Hepatocyte (in vitro differentiated cells): ENCODE measurements around the gene TASOR2. TPM values are rescaled to one million over a fixed set of nuclear protein-coding genes. Genes with fewer than 3 reads are reported as not detected.

Source experiments
- DNase-seq: peaks from one replicate; pipeline ENCODE4 v3.0.0-alpha.2; 2016; ENCODE audit warnings: low spot score
- H2AFZ ChIP-seq: fragments of 200-600 bp; sonication (generic); 2 replicates; pipeline ENCODE4 v1.6.0; 2016; ENCODE audit warnings: antibody characterized with exemption, mild to moderate bottlenecking
- H3K27ac ChIP-seq: fragments of 200-600 bp; sonication (generic); 2 replicates; pipeline ENCODE4 v1.5.1; 2016; ENCODE audit warnings: mild to moderate bottlenecking
- H3K27me3 ChIP-seq: fragments of 200-600 bp; sonication (generic); 2 replicates; pipeline ENCODE4 v1.6.1; 2016
- H3K36me3 ChIP-seq: fragments of 200-600 bp; sonication (generic); replicated peaks from 2 replicates; pipeline ENCODE4 v1.5.1; 2016; ENCODE audit warnings: low read depth; ENCODE audit not compliant: insufficient read depth
- H3K4me1 ChIP-seq: fragments of 200-600 bp; sonication (generic); 2 replicates; pipeline ENCODE4 v1.5.1; 2016; ENCODE audit warnings: mild to moderate bottlenecking, moderate library complexity; ENCODE audit not compliant: insufficient read depth
- H3K4me2 ChIP-seq: fragments of 200-600 bp; sonication (generic); 2 replicates; pipeline ENCODE4 v1.6.0; 2016
- H3K4me3 ChIP-seq: fragments of 200-600 bp; sonication (generic); 2 replicates; pipeline ENCODE4 v1.5.1; 2016; ENCODE audit warnings: mild to moderate bottlenecking
- H3K79me2 ChIP-seq: fragments of 200-600 bp; sonication (generic); 2 replicates; pipeline ENCODE4 v1.6.0; 2017; ENCODE audit warnings: mild to moderate bottlenecking
- H3K9me2 ChIP-seq: fragments of 200-600 bp; sonication (generic); replicated peaks from 2 replicates; pipeline ENCODE4 v1.6.0; 2017; ENCODE audit warnings: mild to moderate bottlenecking; ENCODE audit not compliant: insufficient read depth
- H3K9me3 ChIP-seq: fragments of 200-600 bp; sonication (generic); 2 replicates; pipeline ENCODE4 v1.5.1; 2016; ENCODE audit warnings: low read depth, mild to moderate bottlenecking
- H4K20me1 ChIP-seq: fragments of 200-600 bp; sonication (generic); 2 replicates; pipeline ENCODE4 v1.6.0; 2016; ENCODE audit warnings: mild to moderate bottlenecking; ENCODE audit not compliant: insufficient read depth, poor library complexity, severe bottlenecking
- EZH2 ChIP-seq: fragments of 200-600 bp; sonication (generic); IDR thresholded peaks from 2 replicates; pipeline ENCODE4 v1.6.1; 2016; ENCODE audit warnings: antibody characterized with exemption, mild to moderate bottlenecking, borderline replicate concordance
- EZH2phosphoT487 ChIP-seq: fragments of 200-600 bp; sonication (generic); IDR thresholded peaks from one replicate; pipeline ENCODE4 v1.6.1; 2018; ENCODE audit warnings: antibody characterized with exemption, mild to moderate bottlenecking, low read depth, moderate library complexity; ENCODE audit not compliant: unreplicated experiment, severe bottlenecking
- WGBS: methylation state at CpG from one replicate; pipeline ENCODE4 v1.1.6; 2016; ENCODE audit warnings: low lambda C conversion rate; ENCODE audit errors: missing lambda C conversion rate; 5-methylcytosine and 5-hydroxymethylcytosine counted together
- polyA plus RNA-seq: library from polyadenylated mRNA; unstranded; fragments of >200 nt; fragmentation: Nextera tagmentation; extraction: Ambion mirVana; gene quantifications from 2 replicates; pipeline ENCODE4 v1.2.1, GENCODE V29; 2016
- total RNA-seq: library from RNA; depleted of rRNA; stranded (reverse); fragments of >200 nt; gene quantifications from 2 replicates; pipeline ENCODE4 v1.2.3, GENCODE V29; 2014
- TF ChIP-seq, protein P1 (sequence below): fragments of 200-600 bp; sonication (generic); IDR thresholded peaks from 2 replicates; pipeline ENCODE4 v1.5.1; 2016; ENCODE audit warnings: antibody characterized with exemption, mild to moderate bottlenecking; ENCODE audit not compliant: poor library complexity

TASOR2 gene
- total and polyA plus RNA-seq, 2 experiments from 2014 or later: 13.5 to 38.4 TPM

DNA sequence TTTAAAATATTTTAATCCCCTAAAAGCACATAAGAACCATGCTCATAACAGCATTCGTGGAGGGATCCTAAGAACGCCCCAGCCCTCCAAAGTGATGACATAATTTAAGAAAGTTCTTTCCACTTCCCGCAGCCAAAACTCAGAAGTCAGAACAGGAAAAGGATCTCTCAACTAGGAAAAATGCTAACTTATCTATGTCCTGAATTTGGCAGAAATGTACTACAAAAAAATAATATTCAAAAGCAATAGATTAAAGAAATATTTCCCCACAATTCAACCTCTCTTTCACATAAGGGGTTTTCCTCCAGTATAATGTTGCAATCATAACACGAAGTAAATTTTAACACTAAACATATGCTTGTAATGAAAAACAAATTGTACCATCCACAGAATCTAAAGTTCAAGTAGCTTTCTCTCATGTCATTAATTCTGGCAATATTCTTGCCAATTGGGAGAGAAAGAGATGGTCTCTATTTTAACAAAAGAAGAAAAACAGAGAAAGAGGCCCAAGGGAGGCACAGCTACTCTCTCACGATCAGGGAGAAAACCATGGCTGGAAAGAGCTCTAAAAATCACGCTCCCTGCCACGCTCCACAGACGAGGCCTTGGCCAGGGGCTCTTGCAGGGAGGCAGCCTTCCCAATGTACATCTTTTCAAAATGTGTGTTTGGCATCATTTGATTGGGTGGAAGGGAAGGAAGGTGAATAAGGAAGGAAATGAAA lies 41.1 kb upstream of the TASOR2 start:
- H3K9me2 ChIP-seq: no peaks in the 10 kb centered on the region
- H2AFZ ChIP-seq: no peak overlapping the region
- peak; percentile 16 for DNase-seq
- no peaks in the 10 kb centered on the region for H3K36me3 ChIP-seq
- H3K4me3 ChIP-seq: no peak overlapping the region
- peak overlapping the region; percentile 10 for H3K4me2 ChIP-seq
- H3K27me3 ChIP-seq: no peaks in the 10 kb centered on the region
- peak overlapping the region; percentile 67 for H3K27ac ChIP-seq
- no peaks in the 10 kb centered on the region for H4K20me1 ChIP-seq
- no peaks in the 10 kb centered on the region for H3K9me3 ChIP-seq
- no peak for TF ChIP-seq EZH2
- no peak for TF ChIP-seq EZH2phosphoT487
- TF ChIP-seq, protein P1, sequence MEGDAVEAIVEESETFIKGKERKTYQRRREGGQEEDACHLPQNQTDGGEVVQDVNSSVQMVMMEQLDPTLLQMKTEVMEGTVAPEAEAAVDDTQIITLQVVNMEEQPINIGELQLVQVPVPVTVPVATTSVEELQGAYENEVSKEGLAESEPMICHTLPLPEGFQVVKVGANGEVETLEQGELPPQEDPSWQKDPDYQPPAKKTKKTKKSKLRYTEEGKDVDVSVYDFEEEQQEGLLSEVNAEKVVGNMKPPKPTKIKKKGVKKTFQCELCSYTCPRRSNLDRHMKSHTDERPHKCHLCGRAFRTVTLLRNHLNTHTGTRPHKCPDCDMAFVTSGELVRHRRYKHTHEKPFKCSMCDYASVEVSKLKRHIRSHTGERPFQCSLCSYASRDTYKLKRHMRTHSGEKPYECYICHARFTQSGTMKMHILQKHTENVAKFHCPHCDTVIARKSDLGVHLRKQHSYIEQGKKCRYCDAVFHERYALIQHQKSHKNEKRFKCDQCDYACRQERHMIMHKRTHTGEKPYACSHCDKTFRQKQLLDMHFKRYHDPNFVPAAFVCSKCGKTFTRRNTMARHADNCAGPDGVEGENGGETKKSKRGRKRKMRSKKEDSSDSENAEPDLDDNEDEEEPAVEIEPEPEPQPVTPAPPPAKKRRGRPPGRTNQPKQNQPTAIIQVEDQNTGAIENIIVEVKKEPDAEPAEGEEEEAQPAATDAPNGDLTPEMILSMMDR: no peak
- H3K4me1 ChIP-seq: peaks cover 25% of the 10 kb centered on the region
- 80% methylated on average over 8 of the region's 8 CpGs for WGBS
- no peaks in the 10 kb centered on the region for H3K79me2 ChIP-seq

GRCh38 chr10:5644930-5645329 lies 39.7 kb upstream of the TASOR2 start:
- no peaks in the 10 kb centered on the region for H3K36me3 ChIP-seq
- WGBS: 94% methylated on average over 6 of the region's 6 CpGs
- H3K27ac ChIP-seq: peak overlapping the region; percentile 67

DNA sequence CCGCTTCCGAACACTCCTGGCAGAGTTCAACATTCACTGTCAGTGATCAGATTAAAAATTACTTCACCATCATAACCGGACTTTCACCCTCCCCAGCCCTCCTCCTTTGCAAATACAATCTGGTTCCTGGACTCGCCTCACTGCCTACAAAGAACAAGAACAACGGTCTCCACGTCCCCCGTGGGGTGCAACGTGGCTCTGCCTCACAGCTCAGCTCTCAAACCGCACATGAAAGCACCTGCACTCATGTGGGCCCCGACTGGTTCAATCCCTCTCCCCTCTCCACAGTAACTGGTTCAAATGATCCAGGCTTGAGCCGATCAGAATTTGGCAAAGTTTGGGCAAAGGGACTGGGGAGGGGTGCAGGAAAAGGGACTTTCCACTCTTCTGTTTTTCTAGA lies 39.3 kb upstream of the TASOR2 start:
- Histone ChIP-seq H3K27ac (peak overlapping the region; percentile 66), H3K27me3 (no peaks in the 10 kb centered on the region), H3K9me2 (no peaks in the 10 kb centered on the region), H4K20me1 (no peaks in the 10 kb centered on the region), H3K4me1 (peaks cover 25% of the 10 kb centered on the region), H2AFZ (no peak overlapping the region), H3K79me2 (no peaks in the 10 kb centered on the region), H3K4me3 (no peak overlapping the region), H3K36me3 (no peaks in the 10 kb centered on the region), H3K9me3 (no peaks in the 10 kb centered on the region), H3K4me2 (peak overlapping the region; percentile 21)
- no peak for TF ChIP-seq EZH2
- TF ChIP-seq, protein P1: no peak
- no peak for TF ChIP-seq EZH2phosphoT487
- WGBS: 70% methylated on average over 11 of the region's 11 CpGs
- peak; percentile 58 for DNase-seq

More at GRCh38 chr10:5644930-5645329, 39.7 kb upstream of the TASOR2 start:
- no peak for DNase-seq
- H3K4me1 ChIP-seq: peaks cover 25% of the 10 kb centered on the region
- H3K79me2 ChIP-seq: no peaks in the 10 kb centered on the region
- H3K4me2 ChIP-seq: peak overlapping the region; percentile 21
- no peaks in the 10 kb centered on the region for H3K9me2 ChIP-seq
- no peaks in the 10 kb centered on the region for H3K9me3 ChIP-seq
- no peak overlapping the region for H2AFZ ChIP-seq
- no peak overlapping the region for H3K4me3 ChIP-seq
- TF ChIP-seq, protein P1: no peak
- no peak for TF ChIP-seq EZH2phosphoT487
- H4K20me1 ChIP-seq: no peaks in the 10 kb centered on the region
- no peaks in the 10 kb centered on the region for H3K27me3 ChIP-seq
